ENCODE measurements around the gene TMEM169. TPM values are rescaled to one million over a fixed set of nuclear protein-coding genes. Genes with fewer than 3 reads are reported as not detected.

TMEM169 gene
- total and polyA plus RNA-seq, 9 of the 15 experiments (the other 6 are each of a cell fraction or from before 2014, with no cell fraction given): 0.01 to 0.09 (median 0.04) TPM; not detected in 5

DNA sequence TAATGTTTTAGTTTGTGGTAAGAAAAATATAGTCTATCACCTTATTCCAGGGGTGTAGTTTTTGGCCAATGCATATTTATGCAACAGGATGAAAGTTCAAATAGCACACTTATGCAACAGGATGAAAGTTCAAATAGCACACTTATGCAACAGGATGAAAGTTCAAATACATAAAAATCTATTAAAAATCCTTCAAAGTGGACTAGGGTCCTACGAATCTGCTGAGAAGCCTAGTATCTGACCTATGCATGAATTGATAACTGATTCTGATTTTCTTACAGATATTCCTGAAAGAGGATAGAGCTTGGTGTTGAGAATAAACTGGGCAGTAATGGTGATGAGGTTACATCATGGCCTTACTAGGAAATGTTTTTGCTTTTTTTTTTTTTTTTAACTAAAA, 2.9 kb upstream of the TMEM169 start (continued):
- TF ChIP-seq TSHZ1 (CRISPR knock-in tag; IDR thresholded peaks at IDR 0.05) (no peak), TGIF2 (CRISPR knock-in tag; IDR thresholded peaks at IDR 0.05) (no peak), MEF2D (tag; conservative IDR thresholded peaks at IDR 0.05; ENCODE audit: low read depth) (no peak), XRCC5 (IDR thresholded peaks at IDR 0.05; ENCODE audit: low read depth, low read length) (no peak), NR2C1 (IDR thresholded peaks at IDR 0.05) (no peak; the same call in 1 of the 2 replicates), NR2C1 (tag; IDR thresholded peaks at IDR 0.05) (peak; percentile 76), DNMT1 (IDR thresholded peaks at IDR 0.05) (no peak), FOSL1 (tag; conservative IDR thresholded peaks at IDR 0.05) (no peak), HNRNPUL1 (IDR thresholded peaks at IDR 0.05; ENCODE audit: low read length) (no peak), TRIM24 (IDR thresholded peaks at IDR 0.05) (peak; percentile 90; a peak in 3 of 4 replicates), HDGF (IDR thresholded peaks at IDR 0.05) (no peak), BCOR (IDR thresholded peaks at IDR 0.05) (no peak), BCL6 (CRISPR knock-in tag; IDR thresholded peaks at IDR 0.05) (no peak), USF1 (CRISPR knock-in tag; IDR thresholded peaks at IDR 0.05) (no peak), ZNF436 (CRISPR knock-in tag; IDR thresholded peaks at IDR 0.05) (no peak), ZFP91 (CRISPR knock-in tag; IDR thresholded peaks at IDR 0.05) (no peak), SMARCC2 (IDR thresholded peaks at IDR 0.05; ENCODE audit: low read depth) (no peak), POLR2H (tag; IDR thresholded peaks at IDR 0.05; ENCODE audit: low read depth) (peak; percentile 71), JUNB (CRISPR knock-in tag; conservative IDR thresholded peaks at IDR 0.05) (no peak), RFX1 (IDR thresholded peaks at IDR 0.05) (no peak), KLF16 (IDR thresholded peaks at IDR 0.05) (no peak), CLOCK (CRISPR knock-in tag; IDR thresholded peaks at IDR 0.05; ENCODE audit: borderline replicate concordance) (no peak), ETV1 (tag; conservative IDR thresholded peaks at IDR 0.05; ENCODE audit: low read depth) (no peak), RB1 (IDR thresholded peaks at IDR 0.05; ENCODE audit: low read depth) (no peak), E2F3 (CRISPR knock-in tag; IDR thresholded peaks at IDR 0.05) (no peak)

All from K562 (cell line).